ENCODE measurements around the gene NFE2L2.

NFE2L2 gene

GRCh38 chr2:177235855-177236437 lies 28.6 kb downstream of the NFE2L2 start:
- Histone ChIP-seq H3K79me2 (ENCODE audit: control insufficient read depth, insufficient read depth, low read length) (peaks cover 41% of the 10 kb centered on the region), H3K4ac (ENCODE audit: low read depth, low read length) (no peak overlapping the region), H3K56ac (ENCODE audit: low read length) (no peak overlapping the region), H3K36me3 (ENCODE audit: control insufficient read depth, insufficient read depth, low read length) (peaks cover 9% of the 10 kb centered on the region), H3K23ac (ENCODE audit: low read length) (no peak overlapping the region), H3K18ac (ENCODE audit: low read length) (no peak overlapping the region), H3K4me2 (ENCODE audit: low read length) (no peak overlapping the region), H2BK15ac (replicated peaks; ENCODE audit: low read depth) (no peak overlapping the region), H3K27me3 (ENCODE audit: insufficient read depth, low read length, poor library complexity) (no peaks in the 10 kb centered on the region), H4K5ac (ENCODE audit: low read length) (no peak overlapping the region), H3K27ac (ENCODE audit: low read depth, low read length) (no peak overlapping the region), H3K4me3 (ENCODE audit: low read length) (no peak overlapping the region), H2BK5ac (ENCODE audit: low read length) (no peak overlapping the region), H3K4me1 (ENCODE audit: control insufficient read depth, low read depth, low read length) (no peaks in the 10 kb centered on the region), H4K8ac (ENCODE audit: low read depth, low read length) (no peak overlapping the region), H2AK5ac (ENCODE audit: low read length) (no peak overlapping the region), H2BK120ac (ENCODE audit: low read depth, low read length) (no peak overlapping the region), H3K79me1 (ENCODE audit: low read length) (peaks cover 17% of the 10 kb centered on the region), H3K9ac (ENCODE audit: low read length) (no peak overlapping the region)
- WGBS (ENCODE audit: extremely low coverage, insufficient coverage, low lambda C conversion rate), result no CpG with 5 or more reads among the region's 6 CpGs
- DNase-seq, result no peak

GRCh38 chr2:177234267-177234666 lies 30.3 kb downstream of the NFE2L2 start:
- H4K8ac ChIP-seq (ENCODE audit: low read depth, low read length), result no peak overlapping the region
- H2BK5ac ChIP-seq (ENCODE audit: low read length), result no peak overlapping the region
- H3K9ac ChIP-seq (ENCODE audit: low read length), result no peak overlapping the region
- H2BK120ac ChIP-seq (ENCODE audit: low read depth, low read length), result no peak overlapping the region
- DNase-seq, result no peak
- H2BK15ac ChIP-seq (replicated peaks; ENCODE audit: low read depth), result no peak overlapping the region
- H3K56ac ChIP-seq (ENCODE audit: low read length), result no peak overlapping the region
- peaks cover 12% of the 10 kb centered on the region for H3K79me1 ChIP-seq (ENCODE audit: low read length)
- no peak overlapping the region for H3K4me2 ChIP-seq (ENCODE audit: low read length)
- no peak overlapping the region for H3K18ac ChIP-seq (ENCODE audit: low read length)
- H3K4ac ChIP-seq (ENCODE audit: low read depth, low read length), result no peak overlapping the region
- no peak overlapping the region for H3K4me3 ChIP-seq (ENCODE audit: low read length)
- peaks cover 9% of the 10 kb centered on the region for H3K36me3 ChIP-seq (ENCODE audit: control insufficient read depth, insufficient read depth, low read length)
- no peak overlapping the region for H3K27ac ChIP-seq (ENCODE audit: low read depth, low read length)
- no peak overlapping the region for H3K23ac ChIP-seq (ENCODE audit: low read length)
- H2AK5ac ChIP-seq (ENCODE audit: low read length), result no peak overlapping the region
- no peaks in the 10 kb centered on the region for H3K27me3 ChIP-seq (ENCODE audit: insufficient read depth, low read length, poor library complexity)
- H4K5ac ChIP-seq (ENCODE audit: low read length), result no peak overlapping the region
- H3K79me2 ChIP-seq (ENCODE audit: control insufficient read depth, insufficient read depth, low read length), result peaks cover 28% of the 10 kb centered on the region
- no peaks in the 10 kb centered on the region for H3K4me1 ChIP-seq (ENCODE audit: control insufficient read depth, low read depth, low read length)

GRCh38 chr2:177232098-177232704 lies 32.3 kb downstream of the NFE2L2 start:
- Histone ChIP-seq H3K9ac (ENCODE audit: low read length) (no peak overlapping the region), H3K4me1 (ENCODE audit: control insufficient read depth, low read depth, low read length) (no peaks in the 10 kb centered on the region), H4K5ac (ENCODE audit: low read length) (no peak overlapping the region), H3K18ac (ENCODE audit: low read length) (no peak overlapping the region), H3K79me2 (ENCODE audit: control insufficient read depth, insufficient read depth, low read length) (peaks cover 13% of the 10 kb centered on the region), H2BK15ac (replicated peaks; ENCODE audit: low read depth) (no peak overlapping the region), H2BK5ac (ENCODE audit: low read length) (no peak overlapping the region), H3K36me3 (ENCODE audit: control insufficient read depth, insufficient read depth, low read length) (peaks cover 9% of the 10 kb centered on the region), H2BK120ac (ENCODE audit: low read depth, low read length) (no peak overlapping the region), H3K4ac (ENCODE audit: low read depth, low read length) (no peak overlapping the region), H3K23ac (ENCODE audit: low read length) (no peak overlapping the region), H3K56ac (ENCODE audit: low read length) (no peak overlapping the region), H3K27ac (ENCODE audit: low read depth, low read length) (no peak overlapping the region), H4K8ac (ENCODE audit: low read depth, low read length) (no peak overlapping the region), H3K4me2 (ENCODE audit: low read length) (no peak overlapping the region), H3K27me3 (ENCODE audit: insufficient read depth, low read length, poor library complexity) (no peaks in the 10 kb centered on the region), H2AK5ac (ENCODE audit: low read length) (no peak overlapping the region), H3K4me3 (ENCODE audit: low read length) (no peak overlapping the region), H3K79me1 (ENCODE audit: low read length) (peaks cover 10% of the 10 kb centered on the region)
- 100% methylated on average over 2 of the region's 8 CpGs for WGBS (ENCODE audit: extremely low coverage, insufficient coverage, low lambda C conversion rate)
- no peak for DNase-seq

GRCh38 chr2:177231270-177231669 lies 33.3 kb downstream of the NFE2L2 start:
- Histone ChIP-seq H3K4ac (ENCODE audit: low read depth, low read length) (no peak overlapping the region), H3K27ac (ENCODE audit: low read depth, low read length) (no peak overlapping the region), H3K9ac (ENCODE audit: low read length) (no peak overlapping the region), H2AK5ac (ENCODE audit: low read length) (no peak overlapping the region), H3K36me3 (ENCODE audit: control insufficient read depth, insufficient read depth, low read length) (peaks cover 9% of the 10 kb centered on the region), H2BK5ac (ENCODE audit: low read length) (no peak overlapping the region), H4K5ac (ENCODE audit: low read length) (no peak overlapping the region), H3K4me3 (ENCODE audit: low read length) (no peak overlapping the region), H3K79me2 (ENCODE audit: control insufficient read depth, insufficient read depth, low read length) (peaks cover 7% of the 10 kb centered on the region), H3K4me1 (ENCODE audit: control insufficient read depth, low read depth, low read length) (no peaks in the 10 kb centered on the region), H3K4me2 (ENCODE audit: low read length) (no peak overlapping the region), H2BK15ac (replicated peaks; ENCODE audit: low read depth) (no peak overlapping the region), H3K27me3 (ENCODE audit: insufficient read depth, low read length, poor library complexity) (no peaks in the 10 kb centered on the region), H2BK120ac (ENCODE audit: low read depth, low read length) (no peak overlapping the region), H3K79me1 (ENCODE audit: low read length) (peaks cover 7% of the 10 kb centered on the region), H3K23ac (ENCODE audit: low read length) (no peak overlapping the region), H4K8ac (ENCODE audit: low read depth, low read length) (no peak overlapping the region), H3K56ac (ENCODE audit: low read length) (no peak overlapping the region), H3K18ac (ENCODE audit: low read length) (no peak overlapping the region)
- no CpG with 5 or more reads among the region's 3 CpGs for WGBS (ENCODE audit: extremely low coverage, insufficient coverage, low lambda C conversion rate)
- DNase-seq, result no peak

- Histone ChIP-seq H3K4ac (ENCODE audit: low read depth, low read length) (no peak overlapping the region), H3K27ac (ENCODE audit: low read depth, low read length) (no peak overlapping the region)
- DNase-seq, result no peak
These were observed 34.9 kb downstream of the NFE2L2 start for GRCh38 chr2:177229442-177230242.

More at GRCh38 chr2:177229442-177230242, 34.9 kb downstream of the NFE2L2 start:
- no peak overlapping the region for H4K8ac ChIP-seq (ENCODE audit: low read depth, low read length)
- H3K79me1 ChIP-seq (ENCODE audit: low read length), result peaks cover 2% of the 10 kb centered on the region
- no peak overlapping the region for H2BK120ac ChIP-seq (ENCODE audit: low read depth, low read length)
- no CpG with 5 or more reads among the region's 8 CpGs for WGBS (ENCODE audit: extremely low coverage, insufficient coverage, low lambda C conversion rate)
- no peak overlapping the region for H3K4me2 ChIP-seq (ENCODE audit: low read length)
- no peaks in the 10 kb centered on the region for H3K27me3 ChIP-seq (ENCODE audit: insufficient read depth, low read length, poor library complexity)
- no peaks in the 10 kb centered on the region for H3K4me1 ChIP-seq (ENCODE audit: control insufficient read depth, low read depth, low read length)
- H3K23ac ChIP-seq (ENCODE audit: low read length), result no peak overlapping the region
- no peak overlapping the region for H2BK5ac ChIP-seq (ENCODE audit: low read length)
- no peak overlapping the region for H3K4me3 ChIP-seq (ENCODE audit: low read length)
- no peak overlapping the region for H3K9ac ChIP-seq (ENCODE audit: low read length)
- H3K79me2 ChIP-seq (ENCODE audit: control insufficient read depth, insufficient read depth, low read length), result no peaks in the 10 kb centered on the region
- H3K18ac ChIP-seq (ENCODE audit: low read length), result no peak overlapping the region
- H2BK15ac ChIP-seq (replicated peaks; ENCODE audit: low read depth), result no peak overlapping the region
- no peak overlapping the region for H4K5ac ChIP-seq (ENCODE audit: low read length)
- H3K56ac ChIP-seq (ENCODE audit: low read length), result no peak overlapping the region
- H3K36me3 ChIP-seq (ENCODE audit: control insufficient read depth, insufficient read depth, low read length), result peaks cover 9% of the 10 kb centered on the region
- no peak overlapping the region for H2AK5ac ChIP-seq (ENCODE audit: low read length)

Measured in mesendoderm (in vitro differentiated cells).